Measurements from ENCODE around the gene IFIT3. TPM values are rescaled to one million over a fixed set of nuclear protein-coding genes. Genes with fewer than 3 reads are reported as not detected.
A peak's percentile ranks its signal among the peaks of the same experiment; 100 is the strongest.

The IFIT3 gene
- total and polyA plus RNA-seq, 9 of the 15 experiments (the other 6 are each of a cell fraction or from before 2014, with no cell fraction given) = 0.23 to 2.2 (median 0.77) TPM

- TF ChIP-seq TFAM (CRISPR knock-in tag; conservative IDR thresholded peaks at IDR 0.05) (no peak), WHSC1 (IDR thresholded peaks at IDR 0.05; ENCODE audit: low read length) (no peak), ZBTB1 (CRISPR knock-in tag; IDR thresholded peaks at IDR 0.05; ENCODE audit: borderline replicate concordance, low read depth) (no peak), ZNF165 (CRISPR knock-in tag; IDR thresholded peaks at IDR 0.05; ENCODE audit: borderline replicate concordance) (no peak), RFX5 (IDR thresholded peaks at IDR 0.05; ENCODE audit: low read depth, low read length) (no peak), ZNF408 (CRISPR knock-in tag; IDR thresholded peaks at IDR 0.05; ENCODE audit: low read depth) (no peak), CBFA2T2 (conservative IDR thresholded peaks at IDR 0.05) (peak; percentile 33; the same call in 1 of the 2 replicates), SREBF1 (IDR thresholded peaks at IDR 0.05; ENCODE audit: borderline replicate concordance, low read depth, low read length) (no peak), KAT8 (IDR thresholded peaks at IDR 0.05; ENCODE audit: low read depth) (no peak), ZKSCAN1 (IDR thresholded peaks at IDR 0.05; ENCODE audit: low read depth, low read length) (no peak), TBL1XR1 (IDR thresholded peaks at IDR 0.05; ENCODE audit: low read length in 2 of 2) (no peak), MAFK (IDR thresholded peaks at IDR 0.05; ENCODE audit: low read length) (peak; percentile 33; the same call in 1 of the 2 replicates), ATF7 (IDR thresholded peaks at IDR 0.05) (no peak), SRSF9 (IDR thresholded peaks at IDR 0.05; ENCODE audit: borderline replicate concordance, low read depth, low read length) (no peak), L3MBTL2 (IDR thresholded peaks at IDR 0.05) (no peak), ZNF436 (CRISPR knock-in tag; IDR thresholded peaks at IDR 0.05) (no peak), OTX1 (CRISPR knock-in tag; IDR thresholded peaks at IDR 0.05) (no peak), E2F6 (IDR thresholded peaks at IDR 0.05; ENCODE audit: borderline replicate concordance in 1 of 2, extremely low read depth in 1 of 2, insufficient read depth in 1 of 2, insufficient read length in 1 of 2, low read depth in 1 of 2, low read length in 1 of 2, poor library complexity in 1 of 2, severe bottlenecking in 1 of 2) (no peak)
- TF ChIP-seq, protein P1, sequence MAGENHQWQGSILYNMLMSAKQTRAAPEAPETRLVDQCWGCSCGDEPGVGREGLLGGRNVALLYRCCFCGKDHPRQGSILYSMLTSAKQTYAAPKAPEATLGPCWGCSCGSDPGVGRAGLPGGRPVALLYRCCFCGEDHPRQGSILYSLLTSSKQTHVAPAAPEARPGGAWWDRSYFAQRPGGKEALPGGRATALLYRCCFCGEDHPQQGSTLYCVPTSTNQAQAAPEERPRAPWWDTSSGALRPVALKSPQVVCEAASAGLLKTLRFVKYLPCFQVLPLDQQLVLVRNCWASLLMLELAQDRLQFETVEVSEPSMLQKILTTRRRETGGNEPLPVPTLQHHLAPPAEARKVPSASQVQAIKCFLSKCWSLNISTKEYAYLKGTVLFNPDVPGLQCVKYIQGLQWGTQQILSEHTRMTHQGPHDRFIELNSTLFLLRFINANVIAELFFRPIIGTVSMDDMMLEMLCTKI (IDR thresholded peaks at IDR 0.05; ENCODE audit: partially characterized antibody) = no peak
- TF ChIP-seq, protein P2, sequence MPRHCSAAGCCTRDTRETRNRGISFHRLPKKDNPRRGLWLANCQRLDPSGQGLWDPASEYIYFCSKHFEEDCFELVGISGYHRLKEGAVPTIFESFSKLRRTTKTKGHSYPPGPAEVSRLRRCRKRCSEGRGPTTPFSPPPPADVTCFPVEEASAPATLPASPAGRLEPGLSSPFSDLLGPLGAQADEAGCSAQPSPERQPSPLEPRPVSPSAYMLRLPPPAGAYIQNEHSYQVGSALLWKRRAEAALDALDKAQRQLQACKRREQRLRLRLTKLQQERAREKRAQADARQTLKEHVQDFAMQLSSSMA (CRISPR knock-in tag; IDR thresholded peaks at IDR 0.05) = no peak
- TF ChIP-seq, protein P3, sequence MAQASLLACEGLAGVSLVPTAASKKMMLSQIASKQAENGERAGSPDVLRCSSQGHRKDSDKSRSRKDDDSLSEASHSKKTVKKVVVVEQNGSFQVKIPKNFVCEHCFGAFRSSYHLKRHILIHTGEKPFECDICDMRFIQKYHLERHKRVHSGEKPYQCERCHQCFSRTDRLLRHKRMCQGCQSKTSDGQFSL (CRISPR knock-in tag; IDR thresholded peaks at IDR 0.05) = no peak
- TF ChIP-seq, protein P3 (tag; IDR thresholded peaks at IDR 0.05) = no peak
Measured at GRCh38 chr10:89352802-89353201, 25.0 kb downstream of the IFIT3 start (continued).

Measured in K562 (cell line).